Stimulated activated CD4-positive, alpha-beta T cell treated with anti-CD3 and anti-CD28 coated beads, Interleukin-12 subunit alpha, Interleukin-12 subunit beta, amount 100 ng/mL, for 24 hours (primary cell): ENCODE data around the gene PCNT.

Experiments used
- DNase-seq, 2 experiments: peaks; one replicate each; pipeline ENCODE4 v3.0.0-alpha.2; 2020; ENCODE audit warnings: low read depth in 2 of 2

PCNT gene

DNA sequence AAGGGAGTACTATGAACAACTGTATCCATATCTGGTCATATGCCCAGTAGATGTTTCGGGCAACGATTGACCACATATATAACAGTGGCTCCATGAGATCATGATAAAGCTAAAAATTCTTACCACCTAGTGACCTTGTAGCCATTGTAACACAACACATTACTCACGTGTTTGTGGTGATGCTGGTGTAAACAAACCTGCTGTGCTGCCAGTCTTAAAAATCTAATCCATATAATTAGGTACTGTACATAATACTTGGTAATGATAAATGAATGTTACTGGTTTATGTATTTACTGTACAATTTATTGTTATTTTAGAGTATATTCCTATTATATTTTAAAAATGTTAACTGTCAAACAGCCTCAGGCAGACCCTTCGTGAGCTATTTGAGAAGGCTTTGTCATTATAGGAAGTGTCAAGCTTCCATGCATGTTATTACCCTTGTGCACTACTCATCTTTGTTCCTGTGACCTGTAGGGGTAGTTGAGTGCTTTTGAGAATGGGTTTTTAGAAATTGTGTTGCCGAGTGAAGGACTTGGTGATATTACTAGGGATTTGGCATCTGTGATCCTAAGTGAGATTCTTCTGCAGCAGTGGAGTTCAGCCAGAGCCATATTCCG is 158.4 kb downstream of the PCNT start:
- DNase-seq = no peak

DNA sequence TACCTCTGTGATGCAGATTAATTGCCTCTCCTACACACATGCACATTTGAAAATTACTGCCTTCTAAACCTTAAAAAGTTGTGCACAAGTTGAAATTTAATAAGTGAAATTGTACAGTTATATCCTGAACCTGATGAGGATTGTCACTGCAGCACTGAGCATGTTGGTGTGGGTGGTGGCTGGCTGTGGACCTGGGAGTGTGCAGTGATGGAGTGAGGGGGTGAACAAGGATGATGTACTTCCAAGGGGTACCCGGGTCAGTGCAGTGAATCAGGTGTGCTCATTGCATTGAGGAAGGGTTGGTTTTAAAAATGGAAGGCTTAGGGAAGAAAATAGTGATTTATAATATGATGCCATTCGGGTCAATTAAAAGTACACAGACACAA is 158.9 kb downstream of the PCNT start:
- DNase-seq = no peak

GRCh38 chr21:46483300-46484295 is 159.6 kb downstream of the PCNT start:
- no peak for DNase-seq

- no peak for DNase-seq
Observed at GRCh38 chr21:46486481-46487126, 162.6 kb downstream of the PCNT start.

DNA sequence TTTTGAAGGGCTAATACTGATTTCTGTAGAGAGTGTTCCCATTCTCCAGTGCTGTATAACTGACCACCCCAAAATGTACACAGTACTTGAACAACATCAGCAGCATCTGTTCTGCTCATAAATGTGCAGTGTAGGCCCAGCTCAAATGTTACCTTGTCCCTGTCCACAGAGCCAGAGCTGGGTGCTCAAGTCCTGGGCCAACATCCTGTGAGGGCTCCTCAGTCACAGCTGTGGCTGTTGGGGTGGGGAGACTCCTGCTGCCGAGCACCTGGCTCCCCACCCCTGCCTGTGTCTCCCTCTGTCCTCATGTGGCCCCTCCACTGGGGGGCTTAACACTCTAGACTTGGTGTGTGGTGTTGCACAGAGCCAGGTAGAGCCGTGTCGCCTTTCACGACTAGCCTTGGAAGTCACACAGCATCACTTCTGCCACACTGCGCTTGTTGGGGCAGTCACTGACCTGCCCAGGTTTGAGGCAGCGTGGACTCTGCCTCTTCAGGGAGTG is 165.3 kb downstream of the PCNT start:
- DNase-seq = no peak

DNA sequence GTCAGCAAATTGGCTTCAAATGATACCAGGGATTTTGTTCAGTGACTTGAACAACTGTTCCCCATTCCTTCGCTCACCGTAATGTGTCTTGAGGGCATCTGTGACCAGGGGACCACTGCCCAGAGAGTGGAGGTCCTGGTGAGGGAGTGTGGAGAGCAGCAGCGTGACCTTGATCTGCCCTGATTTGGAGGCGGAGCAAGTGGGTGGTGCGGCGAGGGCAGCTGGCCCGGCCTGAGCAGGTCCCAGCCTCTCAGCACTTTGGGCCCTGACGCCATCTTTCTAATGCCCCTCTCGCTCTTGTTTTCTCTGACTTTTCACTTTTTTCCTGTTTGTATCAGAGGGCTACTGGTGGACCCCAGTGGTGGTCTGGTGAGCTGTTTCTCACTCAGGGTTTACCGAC is 165.8 kb downstream of the PCNT start:
- no peak for DNase-seq

DNA sequence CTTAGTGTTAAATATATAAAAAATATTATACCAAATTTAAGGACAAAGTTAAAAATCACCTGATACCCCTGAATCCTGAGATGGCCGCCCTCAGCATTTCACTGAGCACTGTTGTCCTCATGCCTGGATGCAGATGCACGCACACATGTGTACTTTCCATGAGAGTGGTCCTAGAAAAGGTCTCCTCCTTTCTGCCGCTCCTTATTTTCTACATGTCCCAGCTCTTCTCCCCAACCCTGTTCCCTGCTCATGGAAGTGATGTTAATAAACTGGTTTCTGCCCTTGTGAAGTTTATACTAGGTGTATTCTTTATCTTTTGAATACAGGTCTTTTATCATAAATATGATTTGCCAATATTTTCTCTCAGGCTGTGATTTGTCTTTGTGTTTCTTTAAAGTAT is 167.6 kb downstream of the PCNT start:
- DNase-seq = no peak

DNA sequence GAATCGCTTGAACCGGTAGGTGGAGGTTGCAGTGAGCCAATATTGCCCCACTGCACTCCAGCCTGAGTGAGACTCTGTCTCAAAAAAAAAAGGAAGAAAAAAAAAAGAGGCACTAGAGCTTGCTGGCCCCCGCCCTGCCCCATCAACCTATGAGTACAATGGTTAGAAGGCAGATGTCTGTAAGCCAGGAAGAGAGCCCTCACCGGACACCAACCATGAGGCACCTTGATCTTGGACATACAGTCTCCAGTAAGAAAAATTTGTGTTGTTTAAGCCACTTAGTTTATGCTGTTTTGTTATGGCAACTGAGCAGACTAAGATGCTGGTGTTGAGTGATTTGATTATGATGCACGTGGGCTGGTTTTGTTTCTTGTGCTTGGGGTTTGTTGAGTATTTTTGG is 168.9 kb downstream of the PCNT start:
- DNase-seq = no peak

DNA sequence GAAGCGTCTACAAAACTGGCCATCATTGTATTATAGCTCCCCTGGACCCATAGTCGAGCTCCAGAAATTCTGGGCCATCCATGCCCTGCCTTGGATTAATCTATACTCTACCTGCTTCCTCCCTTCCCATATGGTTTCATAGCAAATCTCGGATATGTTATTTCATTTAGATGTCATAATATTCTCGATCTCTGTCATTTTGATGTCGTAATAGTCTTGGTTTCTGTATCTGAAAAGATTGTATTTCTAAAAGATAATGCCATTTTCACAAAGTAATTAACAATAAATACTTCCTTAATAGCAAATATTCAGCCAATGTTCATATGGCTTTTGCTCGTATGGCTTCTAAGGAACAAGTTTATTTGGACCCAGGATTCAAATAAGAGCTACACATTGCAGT is 169.9 kb downstream of the PCNT start:
- DNase-seq = no peak
